H9 (cell line): ENCODE results near the gene OR2F1. TPM values are rescaled to one million over a fixed set of nuclear protein-coding genes. Genes with fewer than 3 reads are reported as not detected.

Experiments
- DNase-seq: peaks from one replicate; pipeline ENCODE4 v3.0.0-alpha.2; 2017
- H2AFZ ChIP-seq: one replicate; pipeline ENCODE4 v1.6.1; 2013; ENCODE audit warnings: mild to moderate bottlenecking, low read length, control low read depth, moderate library complexity
- H2AK5ac ChIP-seq: 2 replicates; pipeline ENCODE4 v1.6.1; 2013; ENCODE audit warnings: low read length, control low read depth, mixed read lengths; ENCODE audit not compliant: insufficient read length
- H2BK120ac ChIP-seq: one replicate; pipeline ENCODE4 v1.6.1; 2013; ENCODE audit warnings: low read depth, mild to moderate bottlenecking, low read length, control low read depth, inconsistent platforms; ENCODE audit not compliant: poor library complexity, severe bottlenecking
- H2BK12ac ChIP-seq: 2 replicates; pipeline ENCODE4 v1.6.1; 2013; ENCODE audit warnings: low read length, control low read depth, mixed read lengths, low read depth; ENCODE audit not compliant: insufficient read length
- H2BK15ac ChIP-seq: 2 replicates; pipeline ENCODE4 v1.6.1; 2013; ENCODE audit warnings: low read depth, low read length, control low read depth
- H2BK20ac ChIP-seq: one replicate; pipeline ENCODE4 v1.6.1; 2013; ENCODE audit warnings: low read depth, mild to moderate bottlenecking, low read length, control low read depth, inconsistent platforms; ENCODE audit not compliant: poor library complexity, severe bottlenecking
- H2BK5ac ChIP-seq: 2 replicates; pipeline ENCODE4 v1.6.1; 2013; ENCODE audit warnings: low read length, control low read depth, mixed read lengths; ENCODE audit not compliant: insufficient read length
- H3K14ac ChIP-seq: 2 replicates; pipeline ENCODE4 v1.6.1; 2013; ENCODE audit warnings: low read length, control low read depth; ENCODE audit not compliant: insufficient read depth
- H3K18ac ChIP-seq: 2 replicates; pipeline ENCODE4 v1.6.1; 2013; ENCODE audit warnings: low read depth, mild to moderate bottlenecking, mixed read lengths, low read length, control low read depth; ENCODE audit not compliant: insufficient read length
- H3K23ac ChIP-seq: 2 replicates; pipeline ENCODE4 v1.6.1; 2013; ENCODE audit warnings: low read length, control low read depth, mixed read lengths, low read depth; ENCODE audit not compliant: insufficient read length
- H3K23me2 ChIP-seq: 2 replicates; pipeline ENCODE4 v1.6.1; 2013; ENCODE audit warnings: low read depth, mild to moderate bottlenecking, mixed read lengths, low read length, control low read depth; ENCODE audit not compliant: insufficient read length, poor library complexity, severe bottlenecking
- H3K27ac ChIP-seq: 2 replicates; pipeline ENCODE4 v1.5.1; 2013; ENCODE audit warnings: low read length, control low read depth, mixed read lengths, low read depth; ENCODE audit not compliant: insufficient read length
- H3K27me3 ChIP-seq: 2 replicates; pipeline ENCODE4 v1.6.1; 2013; ENCODE audit warnings: low read length, control low read depth, inconsistent platforms; ENCODE audit not compliant: insufficient read depth
- H3K4ac ChIP-seq: 2 replicates; pipeline ENCODE4 v1.6.1; 2013; ENCODE audit warnings: low read depth, mild to moderate bottlenecking, control low read depth, inconsistent platforms, low read length, moderate library complexity
- H3K4me1 ChIP-seq: 2 replicates; pipeline ENCODE4 v1.6.1; 2013; ENCODE audit warnings: low read length, control low read depth, inconsistent platforms; ENCODE audit not compliant: insufficient read depth
- H3K4me2 ChIP-seq: 2 replicates; pipeline ENCODE4 v1.6.1; 2013; ENCODE audit warnings: low read length, control low read depth, mixed read lengths; ENCODE audit not compliant: insufficient read length, insufficient read depth
- H3K56ac ChIP-seq: 2 replicates; pipeline ENCODE4 v1.6.1; 2013; ENCODE audit warnings: low read depth, mild to moderate bottlenecking, mixed read lengths, low read length, control low read depth; ENCODE audit not compliant: insufficient read length
- H3K79me1 ChIP-seq: 2 replicates; pipeline ENCODE4 v1.6.1; 2013; ENCODE audit warnings: low read depth, mild to moderate bottlenecking, moderate library complexity, low read length, control low read depth, inconsistent platforms; ENCODE audit not compliant: insufficient read depth, poor library complexity, severe bottlenecking
- H3K79me2 ChIP-seq: 2 replicates; pipeline ENCODE4 v1.6.1; 2013; ENCODE audit warnings: low read length, control low read depth, inconsistent platforms; ENCODE audit not compliant: insufficient read depth
- H3K9ac ChIP-seq: 2 replicates; pipeline ENCODE4 v1.6.1; 2013; ENCODE audit warnings: low read length, control low read depth, mixed read lengths; ENCODE audit not compliant: insufficient read length; ENCODE audit errors: extremely low read depth
- H3K9me3 ChIP-seq: one replicate; pipeline ENCODE4 v1.6.1; 2013; ENCODE audit warnings: low read depth, low read length, inconsistent platforms; ENCODE audit not compliant: control insufficient read depth
- H3T11ph ChIP-seq: one replicate; pipeline ENCODE4 v1.6.1; 2013; ENCODE audit warnings: mild to moderate bottlenecking, low read length, control low read depth, inconsistent platforms
- H4K20me1 ChIP-seq: one replicate; pipeline ENCODE4 v1.6.1; 2013; ENCODE audit not compliant: control insufficient read depth, insufficient read length, insufficient read depth
- H4K5ac ChIP-seq: 2 replicates; pipeline ENCODE4 v1.6.1; 2013; ENCODE audit warnings: low read depth, mild to moderate bottlenecking, mixed read lengths, low read length, control low read depth; ENCODE audit not compliant: insufficient read length
- H4K8ac ChIP-seq: replicated peaks from 2 replicates; pipeline ENCODE4 v1.6.1; 2013; ENCODE audit warnings: low read length, control low read depth, mixed read lengths, low read depth; ENCODE audit not compliant: insufficient read length
- H4K91ac ChIP-seq: 2 replicates; pipeline ENCODE4 v1.6.1; 2013; ENCODE audit warnings: low read depth, mild to moderate bottlenecking, moderate library complexity, mixed read lengths, low read length, control low read depth; ENCODE audit not compliant: insufficient read length
- H3K27ac Mint-ChIP-seq, 3 experiments: 2 replicates in 2 of 3; 3 replicates in 1 of 3; pipeline ENCODE4 v1.8.0; 2020 to 2021; ENCODE audit warnings: mixed read lengths in 3 of 3, mild to moderate bottlenecking in 1 of 3, moderate library complexity in 1 of 3
- H3K27me3 Mint-ChIP-seq: 2 replicates; pipeline ENCODE4 v1.8.0; 2021; ENCODE audit warnings: low read depth, mild to moderate bottlenecking, moderate library complexity, mixed read lengths
- H3K36me3 Mint-ChIP-seq, 3 experiments: 2 replicates in 2 of 3; 3 replicates in 1 of 3; pipeline ENCODE4 v1.8.0; 2020 to 2021; ENCODE audit warnings: low read depth in 3 of 3, mixed read lengths in 3 of 3; ENCODE audit not compliant: insufficient read depth in 1 of 3
- H3K4me1 Mint-ChIP-seq, 2 experiments: 2 replicates each; pipeline ENCODE4 v1.8.0; 2020; ENCODE audit warnings: mixed read lengths in 2 of 2
- H3K4me3 Mint-ChIP-seq, 2 experiments: 2 replicates in 1 of 2; 3 replicates in 1 of 2; pipeline ENCODE4 v1.8.0; 2020 to 2021; ENCODE audit warnings: mild to moderate bottlenecking in 2 of 2, mixed read lengths in 2 of 2, moderate library complexity in 1 of 2
- H3K9me3 Mint-ChIP-seq, 2 experiments: 2 replicates in 1 of 2; 3 replicates in 1 of 2; pipeline ENCODE4 v1.8.0; 2020; ENCODE audit warnings: mild to moderate bottlenecking in 2 of 2, mixed read lengths in 2 of 2, moderate library complexity in 1 of 2
- WGBS: extraction: QIAGEN DNeasy Blood & Tissue Kit; methylation state at CpG from one replicate; pipeline ENCODE4 v1.1.7; 2013; ENCODE audit warnings: missing lambda C conversion rate, low lambda C conversion rate, mixed read lengths; ENCODE audit not compliant: insufficient read length; ENCODE audit errors: extremely low coverage; 5-methylcytosine and 5-hydroxymethylcytosine counted together
- total RNA-seq: library from RNA; stranded (reverse); gene quantifications from 2 replicates; pipeline ENCODE4 v1.2.1, GENCODE V29; 2021
- TF ChIP-seq, protein P1 (sequence below): fragments of 200-600 bp; sonication (generic); conservative IDR thresholded peaks from 3 replicates; pipeline ENCODE4 v1.8.0; 2021; ENCODE audit warnings: antibody characterized with exemption, mild to moderate bottlenecking

Gene OR2F1
- total RNA-seq, 1 experiment from 2014 or later, result not detected

DNA sequence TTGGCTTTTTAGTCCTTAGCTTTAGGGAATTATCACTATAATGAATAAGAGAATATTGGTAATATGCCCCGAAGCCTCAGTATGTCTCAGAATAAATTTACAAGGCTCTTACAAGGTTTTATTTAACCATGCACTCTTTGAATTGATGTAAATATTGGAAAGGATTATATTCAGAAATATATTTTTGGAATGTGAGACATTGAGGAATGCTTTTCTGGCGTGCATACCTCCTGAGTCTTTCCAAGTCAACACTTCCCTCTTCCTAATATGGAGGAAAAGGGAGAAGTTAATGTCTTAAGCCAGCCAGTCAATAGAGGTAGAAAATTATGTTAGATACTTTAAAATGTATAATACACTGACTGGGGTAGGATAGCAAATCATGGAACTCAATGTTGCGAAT is 1.2 kb upstream of the OR2F1 start:
- Histone ChIP-seq H3K4ac (no peak overlapping the region), H3K56ac (no peak overlapping the region), H3K23ac (no peak overlapping the region), H3K4me1 (no peaks in the 10 kb centered on the region), H3K27ac (no peak overlapping the region), H3K9me3 (no peaks in the 10 kb centered on the region), H3K79me1 (no peaks in the 10 kb centered on the region), H3K23me2 (no peaks in the 10 kb centered on the region), H3K27me3 (no peaks in the 10 kb centered on the region), H3T11ph (no peak overlapping the region), H3K4me2 (no peak overlapping the region), H2AFZ (no peak overlapping the region), H4K20me1 (no peaks in the 10 kb centered on the region), H2BK15ac (no peak overlapping the region), H3K18ac (no peak overlapping the region), H3K14ac (no peak overlapping the region), H4K8ac (no peak overlapping the region), H2AK5ac (no peak overlapping the region), H2BK12ac (no peak overlapping the region), H4K5ac (no peak overlapping the region), H2BK5ac (no peak overlapping the region), H4K91ac (no peak overlapping the region), H3K79me2 (no peaks in the 10 kb centered on the region), H3K9ac (no peak overlapping the region), H2BK120ac (no peak overlapping the region), H2BK20ac (no peak overlapping the region)
- Mint-ChIP-seq H3K4me3 (no peak overlapping the region), H3K9me3 (peaks cover 0 to 2% of the 10 kb centered on the region in 2 experiments; a peak in 1 of 5 replicates), H3K27ac (no peak overlapping the region), H3K27me3 (no peaks in the 10 kb centered on the region; the same call in none of the 2 replicates), H3K4me1 (peaks cover 8% of the 10 kb centered on the region in 2 experiments), H3K36me3 (no peaks in the 10 kb centered on the region; a peak in 2 of 7 replicates)
- no peak for DNase-seq
- WGBS, result no CpG with 5 or more reads among the region's 3 CpGs
- TF ChIP-seq, protein P1, sequence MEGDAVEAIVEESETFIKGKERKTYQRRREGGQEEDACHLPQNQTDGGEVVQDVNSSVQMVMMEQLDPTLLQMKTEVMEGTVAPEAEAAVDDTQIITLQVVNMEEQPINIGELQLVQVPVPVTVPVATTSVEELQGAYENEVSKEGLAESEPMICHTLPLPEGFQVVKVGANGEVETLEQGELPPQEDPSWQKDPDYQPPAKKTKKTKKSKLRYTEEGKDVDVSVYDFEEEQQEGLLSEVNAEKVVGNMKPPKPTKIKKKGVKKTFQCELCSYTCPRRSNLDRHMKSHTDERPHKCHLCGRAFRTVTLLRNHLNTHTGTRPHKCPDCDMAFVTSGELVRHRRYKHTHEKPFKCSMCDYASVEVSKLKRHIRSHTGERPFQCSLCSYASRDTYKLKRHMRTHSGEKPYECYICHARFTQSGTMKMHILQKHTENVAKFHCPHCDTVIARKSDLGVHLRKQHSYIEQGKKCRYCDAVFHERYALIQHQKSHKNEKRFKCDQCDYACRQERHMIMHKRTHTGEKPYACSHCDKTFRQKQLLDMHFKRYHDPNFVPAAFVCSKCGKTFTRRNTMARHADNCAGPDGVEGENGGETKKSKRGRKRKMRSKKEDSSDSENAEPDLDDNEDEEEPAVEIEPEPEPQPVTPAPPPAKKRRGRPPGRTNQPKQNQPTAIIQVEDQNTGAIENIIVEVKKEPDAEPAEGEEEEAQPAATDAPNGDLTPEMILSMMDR, result no peak
